ENCODE results near the gene NCKAP1.
"Not testable (repeated sequence)": the region's sequence is repeated elsewhere in the genome, so short reads cannot be mapped to it uniquely, and the experiment has no call there.

DNA sequence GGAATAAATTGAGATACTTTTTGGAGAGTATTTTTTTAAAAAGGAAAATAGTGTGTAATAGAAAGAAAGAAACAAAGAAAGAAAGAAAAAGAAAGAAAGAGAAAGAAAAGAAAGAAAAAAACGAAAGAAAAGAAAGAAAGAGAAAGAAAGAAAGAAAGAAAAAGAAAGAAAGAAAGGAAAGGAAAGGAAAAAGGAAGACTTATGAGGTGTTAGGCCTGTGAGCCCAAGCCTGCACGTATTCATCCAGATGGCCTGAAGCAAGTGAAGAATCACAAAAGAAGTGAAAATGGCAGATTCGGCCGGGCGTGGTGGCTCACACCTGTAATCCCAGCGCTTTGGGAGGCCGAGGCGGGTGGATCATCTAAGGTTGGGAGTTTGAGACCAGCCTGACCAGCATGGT, 5.3 kb upstream of the NCKAP1 start:
- not testable (repeated sequence) for TF ChIP-seq HES2 (IDR thresholded peaks at IDR 0.05); JUN (IDR thresholded peaks at IDR 0.05); BHLHE40 (IDR thresholded peaks at IDR 0.05; ENCODE audit: low read depth, low read length); CTCF (IDR thresholded peaks at IDR 0.05); SMC3 (IDR thresholded peaks at IDR 0.05); MAX (IDR thresholded peaks at IDR 0.05); CHD2 (IDR thresholded peaks at IDR 0.05; ENCODE audit: low read length, partially characterized antibody); RNF2 (IDR thresholded peaks at IDR 0.05; ENCODE audit: borderline replicate concordance, low read depth); REST (IDR thresholded peaks at IDR 0.05); RFX5 (IDR thresholded peaks at IDR 0.05); RAD21 (conservative IDR thresholded peaks at IDR 0.05 in 1 of 2, IDR thresholded peaks at IDR 0.05 in 1 of 2); EP300 (IDR thresholded peaks at IDR 0.05)
